GM12878 (cell line): ENCODE results near the gene TNNT1. TPM values are rescaled to one million over a fixed set of nuclear protein-coding genes. Genes with fewer than 3 reads are reported as not detected.

Source experiments
- ATAC-seq: fragments of 200-7000 bp; cut with Tn5 transposase; 3 replicates; pipeline ENCODE4 v1.9.1; 2020; ENCODE audit warnings: mild to moderate bottlenecking, moderate library complexity
- BruUV-seq: library from RNA; stranded (reverse); fragments of 400-500 nt; replicated peaks from 2 replicates; lab custom pipeline; 2021; lab: Mats Ljungman, UMichigan
- CTCF ChIA-PET: fragments of 300-600 bp; sonication (Branson Sonifier 250); formaldehyde crosslinking; extraction: SDS; loops from one replicate; lab custom pipeline; 2021; ENCODE audit warnings: inconsistent platforms; lab: Yijun Ruan, JAX
- POLR2A ChIA-PET: fragments of 350-600 bp; formaldehyde crosslinking; extraction: SDS; loops from one replicate; lab custom pipeline; 2021; ENCODE audit warnings: inconsistent platforms; lab: Charles Lee
- RAD21 ChIA-PET: fragments of 300-600 bp; sonication (Branson Sonifier 250); formaldehyde crosslinking; loops from one replicate; lab custom pipeline; 2023; ENCODE audit warnings: antibody characterized with exemption; ENCODE audit not compliant: unreplicated experiment; lab: Charles Lee
- SMC1A ChIA-PET: fragments of 300-600 bp; sonication (Branson Sonifier 250); formaldehyde crosslinking; loops from one replicate; lab custom pipeline; 2023; ENCODE audit not compliant: unreplicated experiment, uncharacterized antibody; lab: Charles Lee
- DNase-seq: peaks from one replicate; pipeline ENCODE4 v3.0.0-alpha.2; 2011; ENCODE audit warnings: low read depth, low spot score
- FAIRE-seq: peaks from 3 replicates; lab custom pipeline; 2011; peaks lifted over from hg19 to GRCh38; lab: Jason Lieb, UNC
- H2AFZ ChIP-seq: 2 replicates; pipeline ENCODE4 v1.6.0; 2011; ENCODE audit warnings: low read depth, low read length, control low read depth; ENCODE audit not compliant: control insufficient read depth
- H3K27ac ChIP-seq: 2 replicates; pipeline ENCODE4 v1.5.1; 2011; ENCODE audit warnings: control low read depth; ENCODE audit not compliant: control insufficient read depth, insufficient read depth
- H3K27me3 ChIP-seq, 2 experiments: replicated peaks in 1 of 2; 2 replicates each; pipeline versions ENCODE4 v1.6.0 to v1.6.1; 2011; ENCODE audit warnings: low read length in 1 of 2; ENCODE audit not compliant: control insufficient read depth in 2 of 2, insufficient read depth in 2 of 2
- H3K36me3 ChIP-seq, 2 experiments: 2 replicates each; pipeline ENCODE4 v1.5.1; 2011; ENCODE audit warnings: low read length in 1 of 2; ENCODE audit not compliant: control insufficient read depth in 2 of 2, insufficient read depth in 2 of 2
- H3K4me1 ChIP-seq: 2 replicates; pipeline ENCODE4 v1.6.1; 2011; ENCODE audit warnings: mild to moderate bottlenecking, low read length, moderate library complexity, mixed read lengths; ENCODE audit not compliant: control insufficient read depth, insufficient read depth
- H3K4me2 ChIP-seq: 2 replicates; pipeline ENCODE4 v1.6.0; 2011; ENCODE audit warnings: control low read depth; ENCODE audit not compliant: control insufficient read depth, insufficient read depth
- H3K4me3 ChIP-seq: fragments of 200-600 bp; sonication (generic); 2 replicates; pipeline ENCODE4 v1.5.1; 2016
- H3K79me2 ChIP-seq: 2 replicates; pipeline ENCODE4 v1.6.0; 2011; ENCODE audit warnings: low read length; ENCODE audit not compliant: control insufficient read depth, insufficient read depth
- H3K9ac ChIP-seq: 2 replicates; pipeline ENCODE4 v1.8.0; 2011; ENCODE audit warnings: low read length, control low read depth, mixed read lengths; ENCODE audit not compliant: control insufficient read depth, insufficient read depth
- H3K9me3 ChIP-seq: replicated peaks from 3 replicates; pipeline ENCODE4 v1.5.1; 2011; ENCODE audit warnings: mild to moderate bottlenecking, low read length; ENCODE audit not compliant: control insufficient read depth, insufficient read depth
- H4K20me1 ChIP-seq: 2 replicates; pipeline ENCODE4 v1.6.0; 2011; ENCODE audit not compliant: control insufficient read depth, insufficient read depth
- BHLHE40 ChIP-seq, 2 experiments: fragments of 450-650 bp in 1 of 2; IDR thresholded peaks; 2 replicates each; pipeline ENCODE4 v1.6.1; 2011 to 2017; ENCODE audit warnings: low read depth in 2 of 2, borderline replicate concordance in 1 of 2, improper control_type of control experiment in 1 of 2, low read length in 1 of 2, mild to moderate bottlenecking in 1 of 2
- CTCF ChIP-seq, 3 experiments: IDR thresholded peaks in 2 of 3; conservative IDR thresholded peaks in 1 of 3; 2 replicates each; pipeline ENCODE4 v1.5.1; 2011; ENCODE audit warnings: low read depth in 3 of 3, low read length in 3 of 3, mild to moderate bottlenecking in 3 of 3, control low read depth in 2 of 3, moderate library complexity in 2 of 3, inconsistent platforms in 1 of 3, mixed read lengths in 1 of 3; ENCODE audit not compliant: control insufficient read depth in 2 of 3, insufficient read depth in 1 of 3; ENCODE audit errors: extremely low read depth in 1 of 3
- E2F8 ChIP-seq: fragments of 450-650 bp; IDR thresholded peaks from 2 replicates; pipeline ENCODE4 v1.6.1; 2018; ENCODE audit warnings: mild to moderate bottlenecking, low read depth, moderate library complexity; ENCODE audit not compliant: partially characterized antibody
- HDAC2 ChIP-seq: fragments of 200-600 bp; sonication (generic); IDR thresholded peaks from 2 replicates; pipeline ENCODE4 v1.6.1; 2017
- MLLT1 ChIP-seq: fragments of 450-650 bp; IDR thresholded peaks from 2 replicates; pipeline ENCODE4 v1.6.1; 2016; ENCODE audit warnings: mild to moderate bottlenecking
- NBN ChIP-seq: fragments of 450-650 bp; IDR thresholded peaks from 2 replicates; pipeline ENCODE4 v1.6.1; 2016
- NRF1 ChIP-seq: conservative IDR thresholded peaks from 2 replicates; pipeline ENCODE4 v1.6.1; 2011; ENCODE audit warnings: mild to moderate bottlenecking, low read depth, low read length, improper control_type of control experiment
- RFX5 ChIP-seq: IDR thresholded peaks from 2 replicates; pipeline ENCODE4 v1.6.1; 2011; ENCODE audit warnings: low read depth, low read length, improper control_type of control experiment
- SUZ12 ChIP-seq: fragments of 200-600 bp; sonication (generic); IDR thresholded peaks from one replicate; pipeline ENCODE4 v1.6.1; 2018; ENCODE audit warnings: antibody characterized with exemption, mild to moderate bottlenecking; ENCODE audit not compliant: unreplicated experiment
- TCF12 ChIP-seq: IDR thresholded peaks from 2 replicates; pipeline ENCODE4 v1.6.1; 2011; ENCODE audit warnings: low read depth, mild to moderate bottlenecking, low read length
- TCF3 ChIP-seq: IDR thresholded peaks from 2 replicates; pipeline ENCODE4 v1.6.1; 2012; ENCODE audit warnings: low read depth, mild to moderate bottlenecking, low read length, borderline replicate concordance; ENCODE audit not compliant: insufficient read depth
- ZBTB33 ChIP-seq: fragments of 450-650 bp; IDR thresholded peaks from 2 replicates; pipeline ENCODE4 v1.6.1; 2017; ENCODE audit warnings: mild to moderate bottlenecking
- ZNF207 ChIP-seq: fragments of 450-650 bp; IDR thresholded peaks from 2 replicates; pipeline ENCODE4 v1.6.1; 2014; ENCODE audit warnings: antibody characterized with exemption, mild to moderate bottlenecking, borderline replicate concordance
- ZNF384 ChIP-seq: IDR thresholded peaks from 2 replicates; pipeline ENCODE4 v1.6.1; 2012; ENCODE audit warnings: low read depth, mild to moderate bottlenecking, low read length, improper control_type of control experiment, borderline replicate concordance
- WGBS: methylation state at CpG from one replicate; pipeline ENCODE4 v1.1.6; 2016; ENCODE audit warnings: low lambda C conversion rate; ENCODE audit not compliant: insufficient replicate concordance, insufficient coverage; ENCODE audit errors: missing lambda C conversion rate; 5-methylcytosine and 5-hydroxymethylcytosine counted together
- in situ Hi-C: fragments of 300-500 bp; cut with MboI; formaldehyde crosslinking; loops from 9 replicates; pipeline ENCODE4 v1.14.3; 2018; ENCODE audit warnings: mixed read lengths
- intact Hi-C: fragments of 100-400 bp; cut with micrococcal nuclease; formaldehyde crosslinking; loops from one replicate; pipeline ENCODE4 v1.14.2; 2022; ENCODE audit not compliant: unreplicated experiment
- polyA plus RNA-seq, 11 experiments: library from polyadenylated mRNA; depleted of rRNA in 4 of 11; unstranded in 6 of 11; stranded (reverse) in 5 of 11; fragments of >200 nt; fragmentation: Nextera tagmentation in 4 of 11; fragmentation: Illumina TruSeq in 1 of 11; extraction: Ambion mirVana in 4 of 11; extraction: Trizol in 1 of 11; gene quantifications; 1 replicate in 1 of 11; 2 replicates in 10 of 11; pipeline versions ENCODE4 v1.2.1 to v1.2.3, GENCODE V29; 2011 to 2016; ENCODE audit warnings: inconsistent platforms in 2 of 11, missing spikeins in 2 of 11, low read depth in 1 of 11
- total RNA-seq, 4 experiments: library from RNA; depleted of rRNA in 3 of 4; stranded (reverse); fragments of >200 nt in 3 of 4; fragmentation: Illumina TruSeq in 1 of 4; extraction: Trizol in 1 of 4; gene quantifications; 2 replicates each; pipeline versions ENCODE4 v1.2.1 to v1.2.3, GENCODE V29; 2013 to 2021

TNNT1 gene
- total and polyA plus RNA-seq, 10 of the 15 experiments (the other 5 are each of a cell fraction or from before 2014, with no cell fraction given) = 0.26 to 0.62 (median 0.37) TPM; not detected in 7

DNA sequence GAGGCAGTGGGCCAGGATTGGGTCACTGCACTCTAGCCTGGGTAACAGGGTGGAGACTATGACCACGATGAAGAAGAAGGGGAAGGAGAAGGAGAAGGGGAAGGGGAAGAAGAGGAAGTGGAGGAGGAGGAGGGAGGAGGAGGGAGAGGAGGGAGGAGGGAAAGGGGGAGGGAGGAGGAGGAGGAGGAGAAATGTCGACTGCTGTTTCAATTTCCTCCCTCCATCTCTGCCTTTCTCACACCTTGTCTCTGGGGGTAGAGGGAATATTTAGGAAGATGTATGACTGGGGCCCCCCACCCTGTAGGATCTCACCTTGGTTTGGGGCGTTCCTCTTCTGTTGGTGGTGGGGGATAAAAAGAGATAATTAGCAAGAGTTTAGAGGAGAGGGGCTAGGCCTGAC, 3.8 kb downstream of the TNNT1 start:
- no TSS peak for BruUV-seq

More for the DNA sequence above, 3.8 kb downstream of the TNNT1 start:
- ChIA-PET SMC1A (no interaction called here), CTCF (no interaction called here), POLR2A (interaction anchor here (0.7 kb wide), 1 partner anchor 82 kb away, joined by 4 read pairs; the partner anchor contains the start of gene RDH13), RAD21 (interaction anchor here (0.6 to 1.3 kb wide), 2 partner anchors 15 to 487 kb away, joined by 3 read pairs; no protein-coding TSS in a partner anchor)
- in situ Hi-C loops = no loop called here
- 0% methylated on average over 2 of the region's 3 CpGs for WGBS
- no peak overlapping the region for H3K9ac ChIP-seq
- H3K27me3 ChIP-seq = no peaks in the 10 kb centered on the region; a peak in 2 of 4 replicates
- H3K4me2 ChIP-seq = no peak overlapping the region
- H2AFZ ChIP-seq = no peak overlapping the region
- ATAC-seq = no peak
- intact Hi-C loops = no loop called here
- no peaks in the 10 kb centered on the region for H4K20me1 ChIP-seq
- DNase-seq = no peak
- no peaks in the 10 kb centered on the region for H3K79me2 ChIP-seq
- TF ChIP-seq TCF3 (no peak), MLLT1 (no peak), NBN (no peak), E2F8 (no peak), SUZ12 (no peak), ZNF207 (no peak), CTCF (IDR thresholded peaks at IDR 0.05 in 2 of 3, conservative IDR thresholded peaks at IDR 0.05 in 1 of 3; ENCODE audit: control insufficient read depth in 2 of 3, extremely low read depth in 1 of 3, insufficient read depth in 1 of 3, low read depth in 3 of 3, low read length in 3 of 3) (no peak), HDAC2 (no peak), BHLHE40 (IDR thresholded peaks at IDR 0.05; ENCODE audit: borderline replicate concordance in 1 of 2, low read depth in 2 of 2, low read length in 1 of 2) (no peak), RFX5 (no peak), ZBTB33 (no peak), NRF1 (no peak), TCF12 (no peak), ZNF384 (no peak)
- no peaks in the 10 kb centered on the region for H3K36me3 ChIP-seq
- H3K4me3 ChIP-seq = no peak overlapping the region
- H3K9me3 ChIP-seq = no peaks in the 10 kb centered on the region
- FAIRE-seq = no peak
- no peak overlapping the region for H3K27ac ChIP-seq
- H3K4me1 ChIP-seq = no peaks in the 10 kb centered on the region
